Limb (tissue), 2 donors: Measurements from ENCODE around the gene EGLN1.
A peak's percentile ranks its signal among the peaks of the same experiment; 100 is the strongest.

Experiments
- DNase-seq, 2 donors: peaks; one replicate each; pipeline ENCODE4 v3.0.0-alpha.2; 2016; ENCODE audit errors: extremely low spot score in 2 of 2

Gene EGLN1

DNA sequence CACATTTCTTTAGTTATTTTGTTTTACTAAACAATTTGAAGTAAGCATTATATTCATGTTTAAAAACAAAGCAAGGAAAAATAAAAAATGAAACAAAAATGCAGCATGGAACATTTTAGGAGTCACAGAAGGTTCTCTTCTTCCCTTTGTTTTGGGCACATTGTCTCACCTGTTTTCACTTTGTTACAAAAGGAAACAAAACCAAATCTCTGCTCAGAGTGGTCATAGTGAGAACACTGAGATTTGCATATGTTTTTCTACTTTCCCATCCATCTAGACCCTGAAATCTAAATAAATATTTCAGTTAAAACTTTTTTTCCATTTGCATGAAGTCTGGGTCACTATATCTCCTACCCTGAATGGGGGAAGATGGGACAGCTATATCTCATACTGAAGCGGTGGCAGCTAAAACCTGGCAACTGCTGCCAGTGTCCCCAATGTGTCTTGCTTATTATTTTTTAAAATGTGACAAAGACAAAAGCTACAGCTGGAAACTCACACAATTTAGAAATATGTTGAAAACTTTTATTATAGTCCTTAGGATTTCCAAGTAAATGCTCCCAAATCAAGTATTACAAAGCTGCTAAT is 87.9 kb downstream of the EGLN1 start:
- no peak for DNase-seq

DNA sequence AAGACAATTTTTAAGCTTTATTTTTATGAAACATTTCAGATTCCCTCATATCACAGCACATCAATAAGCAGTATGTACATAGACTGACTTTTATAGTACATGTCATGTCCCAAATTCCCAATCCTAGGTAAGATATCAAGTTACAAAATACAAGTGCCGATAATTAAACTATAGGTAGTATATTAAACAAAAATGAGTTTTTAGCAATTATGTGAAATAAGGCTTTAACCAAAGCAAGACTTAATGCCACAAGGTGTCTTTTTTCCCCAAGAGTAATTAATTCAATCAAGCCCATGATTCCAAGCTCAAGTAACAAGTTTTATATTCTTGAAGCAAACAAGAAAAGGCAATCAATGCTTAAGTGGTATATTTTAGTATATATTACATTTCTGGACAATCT is 89.3 kb downstream of the EGLN1 start:
- DNase-seq = no peak

DNA sequence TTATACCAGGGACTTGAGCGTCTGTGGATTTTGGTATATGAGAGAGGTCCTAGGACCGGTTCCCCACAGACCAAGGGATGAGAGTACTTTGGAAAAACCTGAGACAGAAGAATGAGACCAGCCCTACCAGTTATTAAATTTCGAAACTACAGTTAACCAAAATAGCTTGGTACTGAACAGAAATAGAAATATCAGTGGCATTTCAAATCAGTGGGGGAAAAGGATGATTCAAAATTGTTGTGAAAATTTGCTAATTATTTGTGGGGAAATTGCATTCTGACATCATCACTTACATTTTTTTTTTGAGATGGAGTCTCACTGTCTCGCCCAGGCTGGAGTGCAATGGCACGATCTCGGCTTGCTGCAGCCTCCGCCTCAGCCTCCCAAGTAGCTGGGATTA is 92.6 kb downstream of the EGLN1 start:
- DNase-seq = no peak

DNA sequence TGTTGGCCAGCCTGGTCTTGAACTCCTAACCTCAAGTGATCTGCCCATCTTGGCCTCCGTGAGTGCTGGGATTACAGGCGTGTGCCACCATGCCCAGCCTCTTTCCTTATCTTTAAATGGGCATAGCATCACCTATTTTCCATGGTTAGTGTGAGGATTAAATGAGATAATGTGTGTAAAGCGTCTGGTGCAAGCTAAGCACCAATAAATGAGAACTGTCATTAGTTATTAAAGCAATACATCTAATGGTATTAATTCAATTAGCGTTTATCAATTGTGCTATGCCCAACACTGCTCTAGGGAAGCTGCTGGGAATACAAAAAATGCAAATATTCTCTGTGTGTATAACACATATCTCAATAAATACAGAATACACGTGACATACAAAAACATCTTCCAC is 94.5 kb downstream of the EGLN1 start:
- DNase-seq = no peak

DNA sequence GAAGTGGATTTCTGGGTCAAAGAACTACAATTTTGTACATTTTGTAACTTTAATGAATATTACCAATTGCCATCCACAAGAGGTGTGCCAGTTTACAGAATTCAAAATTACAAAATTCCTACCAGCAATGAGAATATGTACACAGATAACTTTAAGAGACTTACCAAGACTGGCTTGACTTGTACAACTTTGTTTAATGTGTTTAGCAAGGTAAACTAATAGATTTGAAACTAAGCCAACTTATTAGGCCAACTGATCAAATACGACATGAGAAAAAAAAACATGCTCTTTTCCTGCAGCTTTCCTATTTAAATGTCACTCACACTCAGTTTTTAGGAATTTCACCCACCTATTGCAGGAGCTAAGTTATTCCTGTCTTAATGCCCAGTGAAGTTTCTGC is 95.8 kb downstream of the EGLN1 start:
- no peak for DNase-seq

DNA sequence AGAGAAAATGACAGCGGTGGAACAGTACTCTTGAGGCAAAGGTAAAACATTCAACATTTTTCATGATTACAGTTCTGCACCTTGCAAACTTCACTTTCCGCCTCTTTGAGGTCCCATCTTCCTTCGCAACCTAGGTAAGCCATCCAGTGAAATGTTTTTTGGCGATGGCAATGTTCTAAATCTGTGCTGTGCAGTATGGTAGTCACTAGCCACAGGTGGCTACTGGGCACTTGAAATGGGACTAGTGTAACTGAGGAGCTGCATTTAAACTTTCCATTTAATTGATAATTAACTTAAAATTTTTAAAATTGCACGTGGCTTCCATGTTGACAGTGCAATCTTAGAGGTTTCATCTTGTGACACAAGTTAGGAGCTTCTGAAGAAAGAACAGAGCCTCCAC is 97.4 kb downstream of the EGLN1 start:
- DNase-seq = no peak

DNA sequence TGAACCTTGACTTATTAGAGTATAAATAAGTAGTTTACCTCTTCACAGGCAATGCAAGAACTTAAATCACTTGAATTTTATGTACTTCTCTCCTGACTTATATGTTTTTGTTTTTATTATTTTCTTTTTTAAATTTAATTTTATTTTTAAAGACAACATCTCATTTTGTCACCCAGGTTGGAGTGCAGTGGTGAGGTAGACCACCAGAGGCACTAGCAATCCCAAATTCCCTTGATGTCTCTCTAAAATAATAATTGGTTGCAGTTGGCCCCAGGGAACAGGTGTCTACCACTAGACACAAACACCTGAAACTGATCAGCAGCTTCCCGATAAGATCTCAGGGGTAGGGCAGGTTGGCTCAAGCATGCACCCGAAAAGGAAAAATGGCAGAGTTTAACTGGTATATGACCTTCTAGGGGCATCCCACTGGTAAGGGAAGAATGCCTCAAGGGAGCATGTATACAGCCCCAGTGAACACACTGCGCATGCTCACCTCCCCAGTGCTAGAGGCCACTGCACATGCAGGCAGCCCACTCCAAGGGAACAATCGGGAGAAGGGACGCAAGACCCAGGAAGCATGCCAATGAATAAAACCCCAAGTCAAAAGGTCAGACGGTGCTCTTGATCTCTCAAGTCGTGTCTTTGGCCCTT is 99.1 kb downstream of the EGLN1 start:
- DNase-seq = no peak

DNA sequence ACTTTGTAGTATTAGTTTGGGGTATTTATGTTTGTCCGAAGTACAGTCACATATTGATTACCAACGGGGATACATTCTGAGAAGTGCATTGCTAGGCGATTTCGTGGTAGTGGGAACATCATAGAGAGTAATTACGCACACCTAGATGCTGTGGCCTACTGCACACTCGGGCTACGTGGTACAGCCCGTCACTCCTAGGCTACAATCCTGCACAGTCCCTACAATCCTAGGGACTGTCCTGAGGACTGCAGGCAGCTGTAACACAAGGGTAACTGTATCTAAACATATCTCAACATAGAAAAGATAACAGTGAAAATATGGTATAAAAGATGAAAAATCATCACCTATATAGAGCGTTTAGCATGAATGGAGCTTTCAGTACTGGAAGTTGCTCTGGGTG is 103.0 kb downstream of the EGLN1 start:
- DNase-seq = no peak

DNA sequence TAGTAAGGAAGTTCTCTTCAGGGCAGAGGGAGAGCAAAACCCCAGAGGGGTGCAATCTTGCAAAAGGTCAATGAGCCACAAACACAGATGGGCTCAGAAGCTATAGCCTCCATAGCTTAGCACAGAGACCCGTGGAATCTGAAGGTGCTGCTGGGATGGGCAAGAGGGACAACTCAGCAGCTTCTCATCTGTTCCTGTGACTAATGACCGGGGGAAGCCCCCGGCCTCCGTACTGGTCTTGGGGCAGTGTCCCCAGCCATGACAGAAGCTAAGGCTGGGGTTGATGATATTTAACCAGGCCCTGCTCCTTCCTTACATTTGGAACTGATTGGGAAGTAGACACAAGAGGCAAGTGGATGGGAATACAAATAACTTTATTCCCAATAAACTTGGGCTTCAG is 103.5 kb downstream of the EGLN1 start:
- no peak for DNase-seq

DNA sequence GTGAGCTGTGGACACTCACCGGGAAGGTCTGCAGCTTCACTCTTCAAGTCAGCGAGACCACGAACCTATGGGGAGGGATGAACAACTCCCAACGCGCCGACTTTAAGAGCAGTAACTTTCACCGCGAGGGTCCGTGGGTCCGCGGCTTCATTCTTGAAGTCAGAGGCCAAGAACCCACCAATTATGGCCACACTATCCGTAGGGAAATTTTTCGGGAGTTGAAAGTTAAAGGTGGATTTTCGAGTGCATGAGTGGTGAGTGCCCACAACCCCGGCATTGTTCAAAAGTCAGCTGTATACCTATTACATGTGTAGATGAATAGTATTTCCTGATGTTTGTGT is 104.1 kb downstream of the EGLN1 start:
- no peak for DNase-seq

DNA sequence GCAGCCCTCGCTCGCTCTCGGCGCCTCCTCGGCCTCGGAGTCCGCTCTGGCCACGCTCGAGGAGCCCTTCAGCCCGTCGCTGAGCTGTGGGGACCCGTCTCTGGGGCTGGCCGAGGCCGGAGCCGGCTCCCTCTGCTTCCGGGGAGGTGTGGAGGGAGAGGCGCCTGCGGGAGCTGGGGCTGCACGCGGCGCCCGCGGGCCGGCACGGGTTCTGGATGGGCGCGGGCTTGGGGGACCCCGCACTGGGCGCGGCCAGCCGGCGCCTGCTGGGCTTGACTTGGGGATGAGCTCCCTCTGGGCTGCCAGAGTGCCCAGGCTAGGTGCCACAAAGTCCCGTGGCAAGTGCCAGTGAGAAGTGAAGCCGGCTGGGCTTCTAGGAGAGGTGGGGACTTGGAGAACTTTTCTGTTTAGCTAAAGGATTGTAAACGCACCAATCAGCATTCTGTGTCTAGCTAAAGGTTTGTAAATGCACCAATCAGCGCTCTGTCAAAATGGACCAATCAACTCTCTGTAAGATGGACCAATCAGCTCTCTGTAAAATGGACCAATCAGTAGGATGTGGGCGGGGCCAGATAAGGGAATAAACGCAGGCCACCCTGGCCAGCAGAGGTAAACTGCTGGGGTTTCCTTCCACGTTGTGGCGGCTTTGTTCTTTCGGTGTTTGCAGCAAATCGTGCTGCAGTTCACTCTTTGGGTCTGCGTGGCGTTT is 104.6 kb downstream of the EGLN1 start:
- DNase-seq = peak in 1 of 2 donors; percentile 3

DNA sequence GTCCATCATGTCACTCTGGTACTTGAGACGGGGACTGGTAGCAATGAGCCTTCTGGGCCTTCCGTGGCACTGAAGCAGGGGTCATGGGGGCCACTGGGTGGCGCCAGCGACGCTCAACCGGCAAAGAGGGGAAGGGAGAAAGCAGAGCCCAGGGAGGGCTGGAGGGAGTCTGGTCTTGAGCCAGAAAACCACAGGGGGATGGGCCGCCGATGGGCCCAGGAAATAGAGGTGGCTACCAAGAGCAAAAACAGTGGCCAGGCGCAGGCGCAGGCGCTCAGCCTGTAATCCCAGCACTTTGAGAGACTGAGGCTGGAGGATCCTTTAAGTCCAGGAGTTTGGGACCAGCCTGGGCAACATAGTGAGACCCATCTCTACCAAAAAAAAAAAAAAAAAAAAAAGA is 106.2 kb downstream of the EGLN1 start:
- peak in 1 of 2 donors; percentile 37 for DNase-seq
